Loucy (cell line): ENCODE results near the gene ADCY7.

Source experiments
- H2AFZ ChIP-seq: fragments of 200-600 bp; sonication (generic); 2 replicates; pipeline ENCODE4 v1.6.0; 2016; ENCODE audit warnings: antibody characterized with exemption, mild to moderate bottlenecking, low read length, moderate library complexity
- H3F3A ChIP-seq: fragments of 200-600 bp; 2 replicates; pipeline ENCODE4 v1.6.0; 2016; ENCODE audit warnings: antibody characterized with exemption, low read depth, mild to moderate bottlenecking
- H3K27me3 ChIP-seq: fragments of 200-600 bp; sonication (generic); 2 replicates; pipeline ENCODE4 v1.6.1; 2014; ENCODE audit warnings: low read length, mild to moderate bottlenecking; ENCODE audit not compliant: insufficient read depth, poor library complexity, severe bottlenecking
- H3K36me3 ChIP-seq: fragments of 200-600 bp; sonication (generic); 2 replicates; pipeline ENCODE4 v1.6.1; 2016; ENCODE audit warnings: low read length; ENCODE audit not compliant: insufficient read depth
- H3K4me1 ChIP-seq: fragments of 200-600 bp; sonication (generic); 2 replicates; pipeline ENCODE4 v1.5.1; 2014; ENCODE audit warnings: low read length, mild to moderate bottlenecking; ENCODE audit not compliant: insufficient read depth, poor library complexity, severe bottlenecking
- H3K4me2 ChIP-seq: fragments of 200-600 bp; sonication (generic); 2 replicates; pipeline ENCODE4 v1.6.0; 2014; ENCODE audit warnings: antibody characterized with exemption, low read length, low read depth, mild to moderate bottlenecking; ENCODE audit not compliant: poor library complexity, severe bottlenecking
- H3K4me3 ChIP-seq: fragments of 200-600 bp; sonication (generic); 2 replicates; pipeline ENCODE4 v1.5.1; 2014; ENCODE audit warnings: low read length, mild to moderate bottlenecking, mixed read lengths; ENCODE audit not compliant: poor library complexity, severe bottlenecking
- H3K79me2 ChIP-seq: fragments of 200-600 bp; sonication (generic); 2 replicates; pipeline ENCODE4 v1.6.1; 2014; ENCODE audit warnings: low read length; ENCODE audit not compliant: insufficient read depth
- H3K9ac ChIP-seq: fragments of 200-600 bp; sonication (generic); 2 replicates; pipeline ENCODE4 v1.6.0; 2014; ENCODE audit warnings: mild to moderate bottlenecking, low read depth, low read length, moderate library complexity; ENCODE audit not compliant: poor library complexity, severe bottlenecking
- H3K9me2 ChIP-seq: fragments of 200-600 bp; sonication (generic); replicated peaks from 2 replicates; pipeline ENCODE4 v1.6.1; 2016; ENCODE audit warnings: low read depth, low read length, mixed read lengths
- H3K9me3 ChIP-seq: fragments of 200-600 bp; sonication (generic); 2 replicates; pipeline ENCODE4 v1.6.1; 2014; ENCODE audit warnings: mild to moderate bottlenecking, antibody characterized with exemption, low read length, low read depth; ENCODE audit not compliant: insufficient read depth
- H4K20me1 ChIP-seq: fragments of 200-600 bp; sonication (generic); 2 replicates; pipeline ENCODE4 v1.6.0; 2014; ENCODE audit warnings: antibody characterized with exemption, low read length, mild to moderate bottlenecking; ENCODE audit not compliant: insufficient read depth, poor library complexity, severe bottlenecking
- EZH2phosphoT487 ChIP-seq: fragments of 200-600 bp; IDR thresholded peaks from 2 replicates; pipeline ENCODE4 v1.6.1; 2018; ENCODE audit warnings: antibody characterized with exemption, mild to moderate bottlenecking, moderate library complexity, borderline replicate concordance
- TF ChIP-seq, protein P1 (sequence below): fragments of 200-600 bp; sonication (generic); conservative IDR thresholded peaks from 2 replicates; pipeline ENCODE4 v1.5.1; 2014; ENCODE audit warnings: mild to moderate bottlenecking, antibody characterized with exemption, low read length

The ADCY7 gene

DNA sequence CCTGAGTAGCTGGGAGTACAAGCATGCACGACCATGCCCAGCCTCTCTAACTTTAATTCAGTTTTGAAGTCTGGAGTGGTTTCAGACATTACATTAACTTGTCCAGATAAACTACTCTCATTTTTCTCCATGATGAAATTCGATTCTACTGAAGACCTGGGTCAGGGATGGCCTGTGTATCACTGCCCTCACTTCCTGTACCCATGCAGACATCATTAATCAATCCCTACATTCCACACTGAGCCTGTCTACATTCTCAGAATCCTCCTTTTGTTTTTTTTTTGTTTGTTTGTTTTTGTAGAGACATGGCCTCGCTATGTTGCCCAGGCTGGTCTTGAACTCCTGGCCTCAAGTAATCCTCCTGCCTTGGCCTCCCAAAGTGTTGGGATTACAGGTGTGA lies 22.6 kb downstream of the ADCY7 start:
- H2AFZ ChIP-seq: no peak overlapping the region
- H3F3A ChIP-seq: no peaks in the 10 kb centered on the region

DNA sequence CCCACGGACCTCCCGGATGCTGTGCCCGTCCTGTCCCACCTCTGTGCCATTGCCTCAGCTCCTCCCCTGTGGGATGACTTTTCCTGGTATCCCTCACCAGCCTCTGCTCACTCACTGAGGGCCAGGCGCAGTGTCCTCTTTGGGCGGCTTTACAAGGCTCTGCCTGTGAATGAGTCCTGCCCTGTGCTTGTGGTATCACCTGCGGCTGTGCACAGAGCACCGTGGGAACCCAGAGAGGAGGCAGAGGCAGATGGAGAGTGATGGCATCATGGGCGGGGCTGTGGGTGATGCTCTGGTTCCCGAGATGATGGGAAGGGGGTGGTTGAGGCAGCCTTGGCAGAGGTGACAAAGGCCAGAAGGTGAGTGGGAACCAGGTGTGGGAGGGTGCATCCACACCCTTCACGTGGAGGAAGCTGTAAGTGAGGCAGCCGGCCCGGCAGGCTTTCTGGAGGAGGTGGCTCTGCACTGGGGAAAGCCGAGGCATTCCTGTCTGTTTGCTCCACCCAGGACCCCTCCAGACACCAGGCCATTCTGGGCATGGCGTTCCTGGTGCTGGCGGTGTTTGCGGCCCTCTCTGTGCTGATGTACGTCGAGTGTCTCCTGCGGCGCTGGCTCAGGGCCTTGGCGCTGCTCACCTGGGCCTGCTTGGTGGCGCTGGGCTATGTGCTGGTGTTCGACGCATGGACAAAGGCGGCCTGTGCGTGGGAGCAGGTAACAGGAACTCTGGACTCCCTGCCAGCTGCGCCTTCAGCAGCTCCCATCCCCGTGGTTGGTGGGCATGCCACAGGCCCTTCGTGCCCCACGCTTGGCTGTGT lies 23.8 kb downstream of the ADCY7 start:
- Histone ChIP-seq H3K79me2 (peaks cover 50% of the 10 kb centered on the region), H3K9me3 (no peaks in the 10 kb centered on the region), H3K36me3 (peaks cover 70% of the 10 kb centered on the region; the same call in 1 of the 2 replicates), H3F3A (no peaks in the 10 kb centered on the region), H2AFZ (no peak overlapping the region), H3K4me3 (no peak overlapping the region), H3K9me2 (no peaks in the 10 kb centered on the region), H3K27me3 (no peaks in the 10 kb centered on the region), H4K20me1 (peaks cover 11% of the 10 kb centered on the region), H3K4me2 (no peak overlapping the region), H3K9ac (no peak overlapping the region), H3K4me1 (peaks cover 9% of the 10 kb centered on the region)
- TF ChIP-seq, protein P1, sequence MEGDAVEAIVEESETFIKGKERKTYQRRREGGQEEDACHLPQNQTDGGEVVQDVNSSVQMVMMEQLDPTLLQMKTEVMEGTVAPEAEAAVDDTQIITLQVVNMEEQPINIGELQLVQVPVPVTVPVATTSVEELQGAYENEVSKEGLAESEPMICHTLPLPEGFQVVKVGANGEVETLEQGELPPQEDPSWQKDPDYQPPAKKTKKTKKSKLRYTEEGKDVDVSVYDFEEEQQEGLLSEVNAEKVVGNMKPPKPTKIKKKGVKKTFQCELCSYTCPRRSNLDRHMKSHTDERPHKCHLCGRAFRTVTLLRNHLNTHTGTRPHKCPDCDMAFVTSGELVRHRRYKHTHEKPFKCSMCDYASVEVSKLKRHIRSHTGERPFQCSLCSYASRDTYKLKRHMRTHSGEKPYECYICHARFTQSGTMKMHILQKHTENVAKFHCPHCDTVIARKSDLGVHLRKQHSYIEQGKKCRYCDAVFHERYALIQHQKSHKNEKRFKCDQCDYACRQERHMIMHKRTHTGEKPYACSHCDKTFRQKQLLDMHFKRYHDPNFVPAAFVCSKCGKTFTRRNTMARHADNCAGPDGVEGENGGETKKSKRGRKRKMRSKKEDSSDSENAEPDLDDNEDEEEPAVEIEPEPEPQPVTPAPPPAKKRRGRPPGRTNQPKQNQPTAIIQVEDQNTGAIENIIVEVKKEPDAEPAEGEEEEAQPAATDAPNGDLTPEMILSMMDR: no peak
- no peak for TF ChIP-seq EZH2phosphoT487

More for the DNA sequence above, 22.6 kb downstream of the ADCY7 start:
- Histone ChIP-seq H3K9me2 (no peaks in the 10 kb centered on the region), H3K4me3 (no peak overlapping the region), H3K4me2 (no peak overlapping the region), H3K9me3 (no peaks in the 10 kb centered on the region), H3K36me3 (peaks cover 59% of the 10 kb centered on the region; the same call in 1 of the 2 replicates), H3K79me2 (peaks cover 62% of the 10 kb centered on the region), H4K20me1 (peaks cover 13% of the 10 kb centered on the region), H3K27me3 (no peaks in the 10 kb centered on the region), H3K9ac (no peak overlapping the region), H3K4me1 (peaks cover 21% of the 10 kb centered on the region)
- TF ChIP-seq, protein P1: no peak
- TF ChIP-seq EZH2phosphoT487: no peak

DNA sequence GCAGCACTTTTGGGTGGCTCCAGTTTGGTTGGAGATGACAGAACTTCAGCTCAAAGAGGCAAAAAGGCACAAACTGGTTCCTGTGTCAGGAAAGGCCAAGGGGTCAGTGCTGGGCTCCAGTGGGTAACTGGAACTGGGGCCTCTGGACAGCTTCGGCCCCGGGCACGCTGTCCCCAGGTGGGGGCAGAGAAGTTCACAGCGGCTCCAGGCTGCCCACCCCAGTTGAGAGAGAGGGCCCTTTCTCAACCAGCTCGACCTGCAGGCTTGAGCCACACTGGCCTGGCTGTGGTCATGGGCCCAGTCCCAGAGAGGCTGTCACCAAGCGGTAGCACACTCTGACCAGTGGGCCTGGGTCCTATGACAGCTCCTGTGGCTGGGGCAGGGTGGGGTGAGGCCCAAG lies 24.5 kb downstream of the ADCY7 start:
- no peak for TF ChIP-seq EZH2phosphoT487
- TF ChIP-seq, protein P1: no peak
- peaks cover 43% of the 10 kb centered on the region for H3K79me2 ChIP-seq
- H3K36me3 ChIP-seq: peaks cover 76% of the 10 kb centered on the region; the same call in 1 of the 2 replicates
- no peaks in the 10 kb centered on the region for H3K27me3 ChIP-seq
- no peak overlapping the region for H3K9ac ChIP-seq
- no peaks in the 10 kb centered on the region for H3K9me3 ChIP-seq
- no peak overlapping the region for H3K4me2 ChIP-seq
- H3F3A ChIP-seq: no peaks in the 10 kb centered on the region
- H3K4me3 ChIP-seq: no peak overlapping the region
- peaks cover 8% of the 10 kb centered on the region for H4K20me1 ChIP-seq
- H2AFZ ChIP-seq: no peak overlapping the region
- H3K4me1 ChIP-seq: peaks cover 2% of the 10 kb centered on the region
- no peaks in the 10 kb centered on the region for H3K9me2 ChIP-seq
